Neutrophil (primary cell): Measurements from ENCODE around the gene IFIH1.

Experiments used
- H3K27ac ChIP-seq: fragments of 200-600 bp; sonication (generic); 2 replicates; pipeline ENCODE4 v1.5.1; 2016; ENCODE audit warnings: mild to moderate bottlenecking, moderate library complexity
- H3K27me3 ChIP-seq: fragments of 200-600 bp; sonication (generic); 2 replicates; pipeline ENCODE4 v1.6.0; 2016; ENCODE audit warnings: mild to moderate bottlenecking
- H3K36me3 ChIP-seq: fragments of 200-600 bp; sonication (generic); 2 replicates; pipeline ENCODE4 v1.5.1; 2017
- H3K4me1 ChIP-seq, 2 experiments: fragments of 200-600 bp in 1 of 2; sonication (generic) in 1 of 2; 1 replicate in 1 of 2; 2 replicates in 1 of 2; pipeline versions ENCODE4 v1.5.1 to v1.6.1; 2013 to 2016; ENCODE audit warnings: low read depth in 1 of 2, low read length in 1 of 2, mild to moderate bottlenecking in 1 of 2, moderate library complexity in 1 of 2; ENCODE audit not compliant: control insufficient read depth in 1 of 2, insufficient read depth in 1 of 2
- H3K4me3 ChIP-seq, 2 experiments: fragments of 200-600 bp in 1 of 2; sonication (generic) in 1 of 2; 1 replicate in 1 of 2; 2 replicates in 1 of 2; pipeline ENCODE4 v1.5.1; 2013 to 2016; ENCODE audit warnings: low read depth in 1 of 2, low read length in 1 of 2, mild to moderate bottlenecking in 1 of 2, moderate library complexity in 1 of 2
- H3K9me3 ChIP-seq: fragments of 200-600 bp; sonication (generic); 2 replicates; pipeline ENCODE4 v1.5.1; 2016
- TF ChIP-seq, protein P1 (sequence below): fragments of 200-600 bp; sonication (generic); IDR thresholded peaks from 2 replicates; pipeline ENCODE4 v1.5.1; 2016; ENCODE audit warnings: antibody characterized with exemption

The IFIH1 gene

DNA sequence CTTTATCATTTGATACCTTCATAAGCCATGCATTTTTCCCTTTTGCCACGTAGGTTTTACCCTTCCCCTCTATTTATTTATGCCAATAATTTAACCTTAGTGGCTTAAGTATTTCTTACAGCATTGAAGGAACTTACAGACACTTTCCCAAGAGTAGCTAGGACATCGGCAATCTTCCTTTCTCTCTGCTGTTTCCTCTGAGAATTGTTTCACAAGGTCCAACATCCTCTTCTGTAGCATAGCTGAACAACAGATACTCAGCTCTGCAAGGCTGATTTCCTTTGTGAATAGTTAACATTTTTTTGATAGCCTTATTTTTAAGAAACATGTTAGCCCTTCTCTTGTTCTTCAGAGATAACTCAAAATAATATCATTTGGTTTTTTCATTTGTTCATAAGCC is 24.4 kb upstream of the IFIH1 start:
- Histone ChIP-seq H3K27ac (peak overlapping the region; percentile 97), H3K9me3 (no peaks in the 10 kb centered on the region), H3K27me3 (no peaks in the 10 kb centered on the region), H3K4me3 (peak overlapping the region; percentile 84 to 97), H3K4me1 (peaks cover 73 to 76% of the 10 kb centered on the region in 2 experiments), H3K36me3 (peaks cover 14% of the 10 kb centered on the region)
- TF ChIP-seq, protein P1, sequence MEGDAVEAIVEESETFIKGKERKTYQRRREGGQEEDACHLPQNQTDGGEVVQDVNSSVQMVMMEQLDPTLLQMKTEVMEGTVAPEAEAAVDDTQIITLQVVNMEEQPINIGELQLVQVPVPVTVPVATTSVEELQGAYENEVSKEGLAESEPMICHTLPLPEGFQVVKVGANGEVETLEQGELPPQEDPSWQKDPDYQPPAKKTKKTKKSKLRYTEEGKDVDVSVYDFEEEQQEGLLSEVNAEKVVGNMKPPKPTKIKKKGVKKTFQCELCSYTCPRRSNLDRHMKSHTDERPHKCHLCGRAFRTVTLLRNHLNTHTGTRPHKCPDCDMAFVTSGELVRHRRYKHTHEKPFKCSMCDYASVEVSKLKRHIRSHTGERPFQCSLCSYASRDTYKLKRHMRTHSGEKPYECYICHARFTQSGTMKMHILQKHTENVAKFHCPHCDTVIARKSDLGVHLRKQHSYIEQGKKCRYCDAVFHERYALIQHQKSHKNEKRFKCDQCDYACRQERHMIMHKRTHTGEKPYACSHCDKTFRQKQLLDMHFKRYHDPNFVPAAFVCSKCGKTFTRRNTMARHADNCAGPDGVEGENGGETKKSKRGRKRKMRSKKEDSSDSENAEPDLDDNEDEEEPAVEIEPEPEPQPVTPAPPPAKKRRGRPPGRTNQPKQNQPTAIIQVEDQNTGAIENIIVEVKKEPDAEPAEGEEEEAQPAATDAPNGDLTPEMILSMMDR: no peak

DNA sequence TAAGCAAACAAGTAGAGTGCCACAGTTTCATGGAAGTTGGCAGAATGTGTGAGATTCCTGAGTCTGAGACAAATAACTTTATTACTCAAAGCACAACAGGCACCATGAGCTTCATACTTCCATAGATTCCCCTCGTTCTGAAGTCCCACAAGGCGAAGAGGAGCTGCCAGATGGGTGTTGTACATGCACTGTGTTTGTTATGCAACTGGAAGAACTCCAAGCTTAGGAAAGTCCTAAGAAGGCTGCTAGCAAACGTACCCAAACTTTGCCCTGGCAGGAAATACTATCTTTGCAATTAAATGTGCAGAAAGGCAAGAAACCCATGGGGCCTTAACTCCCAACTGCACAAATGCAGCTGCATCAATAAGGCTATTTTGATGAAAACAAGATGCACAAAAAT is 23.8 kb upstream of the IFIH1 start:
- Histone ChIP-seq H3K27me3 (no peaks in the 10 kb centered on the region), H3K4me3 (peak overlapping the region; percentile 84 to 97), H3K36me3 (peaks cover 9% of the 10 kb centered on the region), H3K9me3 (no peaks in the 10 kb centered on the region), H3K27ac (peak overlapping the region; percentile 97), H3K4me1 (peaks cover 73 to 76% of the 10 kb centered on the region in 2 experiments)
- TF ChIP-seq, protein P1: no peak

DNA sequence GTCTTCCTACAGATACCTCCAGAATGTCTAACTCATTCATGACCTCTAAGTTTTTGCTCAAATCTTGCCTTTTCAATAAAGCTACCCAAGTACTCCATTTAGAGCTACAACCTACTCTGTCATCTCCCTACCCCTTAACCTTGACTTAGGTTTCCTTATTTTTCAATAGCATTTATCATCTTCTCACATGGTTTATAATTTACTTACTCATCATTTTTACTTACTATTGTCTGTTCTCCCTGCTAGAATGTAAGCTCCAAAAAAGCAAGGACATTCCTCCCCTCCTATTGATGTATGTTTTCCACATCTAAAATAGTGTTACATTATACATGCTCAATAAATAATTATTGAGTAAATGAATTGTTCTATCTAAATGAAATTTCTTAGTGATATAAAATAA is 22.3 kb upstream of the IFIH1 start:
- peak overlapping the region; percentile 97 for H3K27ac ChIP-seq
- TF ChIP-seq, protein P1: no peak
- H3K4me3 ChIP-seq: peak overlapping the region; percentile 38 to 97
- no peaks in the 10 kb centered on the region for H3K9me3 ChIP-seq
- peaks cover under 1% of the 10 kb centered on the region for H3K36me3 ChIP-seq
- H3K4me1 ChIP-seq: peaks cover 75 to 77% of the 10 kb centered on the region in 2 experiments
- no peaks in the 10 kb centered on the region for H3K27me3 ChIP-seq

DNA sequence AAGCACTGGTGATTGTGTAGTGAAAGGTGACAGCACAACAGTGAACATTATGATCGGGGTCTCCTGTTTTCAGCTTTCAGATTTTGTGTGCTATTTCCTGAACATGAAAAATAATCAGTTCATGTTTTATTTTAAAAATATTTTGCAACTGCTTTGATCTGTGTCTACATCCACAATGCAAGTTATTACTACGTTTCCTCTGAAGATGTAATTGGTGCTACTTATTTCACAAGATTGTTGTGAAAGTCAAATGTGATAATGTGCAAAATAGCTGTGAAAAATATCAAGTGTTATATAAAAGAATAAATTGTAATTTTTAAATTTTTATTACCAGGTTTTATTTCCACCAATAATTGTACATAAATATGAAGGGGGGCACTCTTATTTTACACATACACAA is 19.4 kb upstream of the IFIH1 start:
- TF ChIP-seq, protein P1: no peak
- Histone ChIP-seq H3K4me1 (peaks cover 82 to 84% of the 10 kb centered on the region in 2 experiments), H3K36me3 (no peaks in the 10 kb centered on the region), H3K9me3 (no peaks in the 10 kb centered on the region), H3K4me3 (peak overlapping the region in 1 of 2 experiments; percentile 18), H3K27me3 (no peaks in the 10 kb centered on the region), H3K27ac (peak overlapping the region; percentile 97)

DNA sequence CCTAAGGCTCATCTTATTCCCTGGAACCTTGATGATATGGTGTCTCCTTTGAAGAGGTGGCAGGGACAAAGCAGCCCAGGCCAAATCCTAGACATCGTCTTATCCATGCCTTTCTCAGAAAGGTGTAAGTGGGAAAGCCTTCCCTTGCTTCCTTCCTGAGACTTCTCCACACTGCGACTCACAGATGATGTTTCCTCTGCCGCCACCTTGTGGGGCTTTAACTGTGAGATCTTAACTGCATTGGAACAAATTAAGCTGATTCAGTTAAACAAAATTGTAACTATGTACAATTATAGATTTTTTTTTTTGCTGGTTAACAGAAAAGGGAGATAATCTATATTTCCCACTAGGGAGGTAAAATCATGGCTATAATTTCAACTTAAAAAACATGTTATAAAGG is 15.5 kb upstream of the IFIH1 start:
- no peak overlapping the region for H3K4me3 ChIP-seq
- H3K27me3 ChIP-seq: no peaks in the 10 kb centered on the region
- TF ChIP-seq, protein P1: peak; percentile 39
- H3K36me3 ChIP-seq: no peaks in the 10 kb centered on the region
- peaks cover 45 to 48% of the 10 kb centered on the region in 2 experiments for H3K4me1 ChIP-seq
- peak overlapping the region; percentile 23 for H3K27ac ChIP-seq
- H3K9me3 ChIP-seq: no peaks in the 10 kb centered on the region

DNA sequence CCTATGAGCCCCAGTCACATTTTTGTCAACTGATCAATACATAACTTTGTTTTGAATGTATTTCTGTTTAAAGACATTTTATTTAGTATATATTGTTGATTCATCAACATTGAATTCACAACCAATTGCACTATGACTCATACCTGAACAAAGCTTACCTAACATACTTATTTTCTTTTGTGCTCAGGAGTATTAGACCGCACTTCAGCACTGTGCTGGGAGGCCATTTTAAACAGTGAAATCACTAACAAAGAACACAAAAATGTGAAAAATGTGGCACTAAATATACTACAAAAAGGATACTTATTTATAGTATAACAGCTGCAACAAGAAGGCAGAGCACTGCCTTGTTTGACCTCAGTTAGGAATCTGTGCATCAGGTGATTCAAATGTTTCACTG is 12.4 kb upstream of the IFIH1 start:
- H3K27ac ChIP-seq: no peak overlapping the region
- TF ChIP-seq, protein P1: no peak

More for the DNA sequence above, 12.4 kb upstream of the IFIH1 start:
- Histone ChIP-seq H3K9me3 (no peaks in the 10 kb centered on the region), H3K36me3 (no peaks in the 10 kb centered on the region), H3K4me3 (no peak overlapping the region), H3K4me1 (peaks cover 27 to 33% of the 10 kb centered on the region in 2 experiments), H3K27me3 (no peaks in the 10 kb centered on the region)
